ENCODE results near the gene PEX16.

GRCh38 chr11:45921561-45922424, 4.1 kb upstream of the PEX16 start:
- TF ChIP-seq, protein P1, sequence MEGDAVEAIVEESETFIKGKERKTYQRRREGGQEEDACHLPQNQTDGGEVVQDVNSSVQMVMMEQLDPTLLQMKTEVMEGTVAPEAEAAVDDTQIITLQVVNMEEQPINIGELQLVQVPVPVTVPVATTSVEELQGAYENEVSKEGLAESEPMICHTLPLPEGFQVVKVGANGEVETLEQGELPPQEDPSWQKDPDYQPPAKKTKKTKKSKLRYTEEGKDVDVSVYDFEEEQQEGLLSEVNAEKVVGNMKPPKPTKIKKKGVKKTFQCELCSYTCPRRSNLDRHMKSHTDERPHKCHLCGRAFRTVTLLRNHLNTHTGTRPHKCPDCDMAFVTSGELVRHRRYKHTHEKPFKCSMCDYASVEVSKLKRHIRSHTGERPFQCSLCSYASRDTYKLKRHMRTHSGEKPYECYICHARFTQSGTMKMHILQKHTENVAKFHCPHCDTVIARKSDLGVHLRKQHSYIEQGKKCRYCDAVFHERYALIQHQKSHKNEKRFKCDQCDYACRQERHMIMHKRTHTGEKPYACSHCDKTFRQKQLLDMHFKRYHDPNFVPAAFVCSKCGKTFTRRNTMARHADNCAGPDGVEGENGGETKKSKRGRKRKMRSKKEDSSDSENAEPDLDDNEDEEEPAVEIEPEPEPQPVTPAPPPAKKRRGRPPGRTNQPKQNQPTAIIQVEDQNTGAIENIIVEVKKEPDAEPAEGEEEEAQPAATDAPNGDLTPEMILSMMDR (IDR thresholded peaks at IDR 0.05 in 8 of 11, conservative IDR thresholded peaks at IDR 0.05 in 3 of 11), result no peak
- TF ChIP-seq POLR2A (IDR thresholded peaks at IDR 0.05), result no peak

All from spleen (tissue), 7 donors.